Stimulated activated CD4-positive, alpha-beta T cell treated with anti-CD3 and anti-CD28 coated beads, TNF-alpha, amount 100 ng/mL, for 4 hours (primary cell): ENCODE data around the gene PRDM15.

Experiments used
- DNase-seq, 3 experiments: peaks; one replicate each; pipeline ENCODE4 v3.0.0-alpha.2; 2020; ENCODE audit warnings: low read depth in 3 of 3

Gene PRDM15

GRCh38 chr21:41865002-41865777 lies 14.0 kb downstream of the PRDM15 start:
- DNase-seq = no peak

DNA sequence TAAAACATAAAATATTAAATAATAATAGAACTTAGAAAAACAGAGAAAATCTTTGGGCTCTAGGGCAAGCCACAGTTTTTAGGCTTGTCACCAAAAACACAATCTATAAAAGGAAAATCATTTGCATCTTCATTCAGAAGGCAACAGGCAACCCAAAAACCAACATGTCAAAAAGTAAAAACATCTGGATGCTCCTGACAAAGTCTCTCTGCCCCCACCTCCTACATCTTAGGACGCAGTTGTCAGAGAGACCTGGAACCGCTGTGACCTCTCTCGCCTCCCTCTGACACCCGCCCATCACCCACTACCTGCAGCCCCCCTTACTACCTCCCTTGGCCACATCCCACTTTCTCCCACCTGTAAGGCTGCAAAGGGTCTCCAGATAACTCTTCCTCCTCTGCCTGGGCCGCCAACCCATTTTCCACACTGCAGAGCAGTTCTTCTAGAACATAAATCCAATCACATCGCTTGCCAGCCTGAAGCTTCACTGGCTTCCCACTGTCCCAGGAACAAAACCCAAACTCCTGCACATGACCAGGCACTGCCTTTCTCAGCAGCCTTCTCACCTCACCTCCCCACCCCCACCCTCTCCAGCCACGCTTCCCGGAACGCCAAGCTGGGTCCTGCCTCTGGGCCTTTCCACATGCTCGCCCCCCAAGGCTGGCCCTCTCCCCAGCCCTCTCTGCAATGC lies 14.7 kb downstream of the PRDM15 start:
- no peak for DNase-seq

GRCh38 chr21:41863439-41863740 lies 15.8 kb downstream of the PRDM15 start:
- no peak for DNase-seq

DNA sequence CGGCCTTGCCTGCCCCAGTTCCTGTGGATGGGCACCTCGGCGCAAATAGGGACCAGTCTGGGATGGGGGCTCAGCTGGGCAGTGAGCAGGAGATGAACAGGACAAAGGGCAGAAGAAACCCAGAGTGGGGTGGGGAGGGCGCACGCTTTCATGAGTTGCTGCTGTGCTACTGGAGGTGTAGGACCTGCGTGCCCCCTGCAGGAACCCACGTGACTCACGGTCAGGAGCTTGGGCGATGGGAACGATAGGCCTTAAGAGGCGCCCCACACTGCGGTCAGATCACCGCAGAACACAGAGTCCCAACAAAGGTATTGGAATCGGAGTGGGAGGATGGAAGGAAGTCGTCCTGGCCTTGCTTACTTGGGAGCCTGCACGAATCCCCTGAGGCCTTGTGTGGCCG lies 17.2 kb downstream of the PRDM15 start:
- no peak for DNase-seq

DNA sequence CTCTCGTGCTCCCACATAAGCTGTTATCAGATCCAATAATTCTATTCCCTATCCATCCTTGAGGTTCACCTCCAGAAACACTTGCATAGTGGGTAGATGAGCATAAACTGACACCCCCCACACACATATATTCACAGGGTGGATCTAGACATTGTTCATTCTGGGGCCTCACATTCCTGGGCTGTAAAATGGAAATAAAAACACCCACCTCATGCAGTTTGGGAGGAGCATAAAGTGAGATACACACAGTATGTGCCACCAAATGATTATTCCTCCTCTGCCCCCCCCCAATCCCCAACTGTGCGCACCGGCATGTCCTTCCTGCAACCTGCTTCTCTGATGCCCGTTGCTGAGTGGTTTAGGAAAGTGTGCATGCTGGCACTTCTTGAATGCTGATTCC lies 17.9 kb downstream of the PRDM15 start:
- no peak for DNase-seq

DNA sequence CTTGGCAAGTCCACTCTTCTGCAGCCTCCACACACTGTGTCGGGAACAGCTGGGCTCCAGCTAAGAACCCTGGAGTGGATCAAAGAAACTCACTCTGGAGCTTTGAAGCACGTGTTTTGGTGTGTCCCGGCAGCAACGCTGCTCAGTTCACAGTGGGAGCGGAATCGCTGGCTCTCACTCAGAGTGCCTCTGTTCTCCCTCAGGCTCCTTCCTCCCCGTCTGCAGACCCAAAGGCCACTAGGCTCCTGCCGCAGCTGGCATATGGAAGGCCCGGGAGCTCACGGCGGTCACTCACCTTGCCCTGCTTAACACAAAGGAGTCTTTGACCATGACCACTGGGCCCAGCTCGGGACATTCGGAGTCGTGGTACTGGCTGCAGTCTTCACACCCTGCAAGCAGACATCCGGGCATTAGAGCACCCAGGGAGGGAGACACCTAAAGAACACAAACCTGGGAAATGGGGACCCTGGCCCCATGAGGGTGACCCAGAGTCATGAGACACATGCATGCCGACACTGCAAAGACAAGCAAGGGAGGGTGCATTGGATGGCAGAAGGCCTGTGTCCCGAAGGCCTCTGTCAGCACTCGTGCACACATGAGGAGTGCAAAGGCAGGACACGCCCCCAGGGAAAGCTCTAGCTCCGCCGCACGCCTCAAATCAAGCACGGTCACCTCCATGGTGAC lies 19.7 kb downstream of the PRDM15 start:
- DNase-seq = no peak

DNA sequence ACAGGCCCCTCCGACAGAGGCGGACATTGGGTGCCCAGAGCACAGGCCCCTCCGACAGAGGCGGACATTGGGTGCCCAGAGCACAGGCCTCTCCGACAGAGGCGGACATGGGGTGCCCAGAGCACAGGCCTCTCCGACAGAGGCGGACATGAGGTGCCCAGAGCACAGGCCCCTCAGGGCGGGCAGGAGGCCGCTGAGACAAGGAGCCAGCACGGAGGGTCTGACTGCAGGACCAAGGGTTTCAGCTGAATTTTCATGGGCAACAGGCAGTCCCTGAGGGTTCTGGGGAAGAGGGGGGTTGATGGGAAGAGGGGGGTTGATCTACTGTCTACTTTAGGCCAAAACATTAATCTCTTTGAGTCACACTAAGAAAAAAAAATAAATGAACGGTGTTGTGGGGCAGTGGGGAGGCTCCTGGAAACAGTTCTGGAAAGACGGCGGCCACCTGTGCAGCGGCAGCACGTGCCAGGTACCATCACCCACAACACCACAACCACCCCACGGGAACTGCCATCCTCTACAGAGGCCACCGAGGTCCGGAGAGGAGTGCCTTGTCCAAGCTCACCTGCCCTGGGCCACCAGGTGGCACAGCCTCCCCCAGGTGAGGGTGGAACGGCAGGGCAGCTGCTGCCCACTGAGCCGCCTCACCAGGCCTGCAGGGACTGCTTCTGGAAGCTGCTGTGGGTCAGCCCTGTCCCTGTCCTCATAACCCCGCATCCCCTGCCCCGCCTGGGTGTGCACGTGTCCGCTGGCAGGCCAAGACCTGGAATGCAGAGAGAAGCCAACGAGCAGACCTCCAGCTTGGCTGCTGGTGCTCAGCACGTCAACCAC lies 20.5 kb downstream of the PRDM15 start:
- no peak for DNase-seq

DNA sequence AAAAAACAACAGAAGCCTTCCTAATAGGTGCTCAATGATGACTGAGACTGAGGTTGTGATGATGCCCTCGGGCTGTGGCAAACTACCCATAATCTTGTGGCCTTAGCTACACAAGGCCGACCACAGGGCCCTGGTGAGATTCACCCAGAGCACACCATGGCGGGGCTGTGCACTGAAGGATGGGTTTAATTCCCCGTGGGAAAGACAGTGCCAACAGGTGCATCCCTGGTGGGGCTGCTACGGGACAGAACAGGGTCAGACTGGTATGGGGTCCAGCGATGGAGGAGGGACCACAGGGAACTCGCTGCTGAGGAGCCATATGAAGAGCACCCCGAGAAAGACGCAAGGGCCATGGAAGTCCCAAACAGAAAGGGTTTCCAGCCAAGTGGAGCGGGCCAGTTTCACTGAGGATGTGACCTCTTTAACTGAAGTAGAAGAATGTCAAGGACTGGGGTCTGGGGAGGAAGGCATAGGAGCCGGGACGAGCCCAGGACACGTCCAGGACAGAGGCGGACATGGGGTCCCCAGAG lies 21.3 kb downstream of the PRDM15 start:
- DNase-seq = no peak

- DNase-seq = no peak
These were observed 22.6 kb downstream of the PRDM15 start for GRCh38 chr21:41856572-41856971.

DNA sequence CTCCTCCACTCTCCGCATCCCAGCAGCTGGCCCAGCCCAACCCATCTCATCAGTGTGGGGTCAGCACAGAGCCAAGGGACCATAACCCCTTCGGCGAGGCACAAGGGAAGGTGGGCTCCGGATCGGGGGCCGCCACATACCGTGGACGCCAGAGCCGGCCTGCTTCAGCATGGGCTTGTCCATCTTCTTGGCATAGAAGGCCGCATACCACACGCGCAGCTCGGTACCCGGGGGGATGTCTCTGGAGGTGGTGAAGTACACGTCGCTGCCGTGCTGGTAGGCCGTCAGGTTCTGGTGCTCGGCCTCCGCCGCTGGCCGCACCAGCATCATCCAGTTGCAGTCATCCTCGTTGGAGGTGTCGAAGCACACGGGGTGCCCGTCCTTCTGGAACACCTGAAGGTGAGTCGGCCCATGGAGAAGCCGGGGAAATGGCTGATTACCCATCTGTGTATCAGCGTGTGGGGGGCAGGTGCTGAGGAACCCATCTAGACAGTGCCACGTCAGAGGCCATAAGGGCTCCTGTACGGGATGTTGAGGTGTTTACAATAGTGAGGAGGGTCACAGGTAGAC lies 24.6 kb downstream of the PRDM15 start:
- no peak for DNase-seq

GRCh38 chr21:41852929-41853320 lies 26.2 kb downstream of the PRDM15 start:
- no peak for DNase-seq

- no peak for DNase-seq
These were observed 26.8 kb downstream of the PRDM15 start for GRCh38 chr21:41852151-41852928.

DNA sequence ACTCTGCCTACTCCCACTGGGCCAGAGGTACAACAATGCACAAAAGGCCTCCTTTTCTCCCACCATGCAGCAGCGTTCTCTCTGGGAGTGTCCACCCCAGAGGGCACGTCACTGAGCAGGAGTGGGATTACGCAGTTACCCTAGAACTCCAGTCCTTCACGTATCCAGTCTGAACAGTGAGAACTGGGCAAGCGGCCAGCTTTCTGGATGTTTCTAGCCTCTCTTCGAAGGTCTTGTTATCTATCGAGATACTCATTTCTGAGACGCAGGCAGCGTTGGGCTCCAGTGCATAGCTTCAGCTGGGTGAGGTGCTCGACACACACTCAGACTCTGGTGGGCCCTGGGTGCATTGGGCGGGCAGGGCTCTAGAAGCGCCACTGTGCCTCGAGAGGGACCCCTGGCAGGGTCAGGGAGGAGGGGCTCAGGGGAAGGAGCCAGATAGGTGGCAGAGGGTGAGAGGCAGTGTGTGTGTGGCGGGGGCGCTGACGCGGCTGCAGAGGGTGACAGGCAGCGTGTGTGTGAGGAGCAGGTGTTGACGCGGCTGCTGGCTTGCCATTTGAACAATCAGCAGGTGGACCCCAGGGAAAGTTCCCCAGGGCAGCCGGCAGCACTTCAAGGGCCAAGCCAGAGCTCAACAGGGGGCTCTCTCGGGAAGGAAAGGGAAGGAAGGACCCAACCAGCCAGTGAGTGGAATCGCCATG lies 27.9 kb downstream of the PRDM15 start:
- DNase-seq = no peak

DNA sequence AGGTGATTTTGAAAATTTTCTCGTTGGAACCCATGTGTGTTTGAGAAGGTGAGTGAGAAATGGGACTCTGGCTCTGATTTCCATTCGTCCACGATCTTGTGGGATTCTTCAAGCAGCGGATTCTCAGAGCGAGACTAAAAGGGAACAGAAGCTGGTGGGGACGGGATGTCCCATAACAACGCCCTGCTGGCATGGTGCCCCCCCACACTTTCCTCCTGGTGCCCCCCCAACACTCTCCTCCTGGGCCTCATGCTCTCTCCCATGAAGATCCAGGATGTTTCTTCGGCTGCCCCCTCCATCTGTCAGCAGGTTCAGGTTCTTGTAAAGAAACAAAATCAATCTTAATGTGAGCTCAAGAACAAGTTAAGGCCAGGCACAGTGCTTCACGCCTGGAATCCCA lies 29.1 kb downstream of the PRDM15 start:
- DNase-seq = no peak

- no peak for DNase-seq
These were observed 30.1 kb downstream of the PRDM15 start for GRCh38 chr21:41848958-41849580.

DNA sequence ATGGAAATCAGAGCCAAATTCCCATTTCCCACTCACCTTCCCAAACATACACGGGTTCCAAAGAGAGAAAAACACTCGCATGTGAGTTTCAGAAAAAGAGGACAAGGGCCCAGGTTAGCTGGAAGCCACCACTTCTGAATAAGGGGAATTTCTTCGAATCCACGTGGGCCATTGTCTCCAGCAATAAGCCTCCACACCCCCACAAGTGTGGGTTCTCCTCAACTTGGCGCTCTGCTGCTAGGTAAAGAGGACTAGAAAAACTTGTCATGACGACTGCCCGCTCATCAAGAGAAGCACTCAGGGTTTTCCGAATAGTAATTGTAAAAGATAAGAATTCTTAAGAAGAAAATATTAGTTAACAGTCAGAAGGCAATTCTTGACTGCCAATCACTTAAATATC lies 30.6 kb downstream of the PRDM15 start:
- no peak for DNase-seq

DNA sequence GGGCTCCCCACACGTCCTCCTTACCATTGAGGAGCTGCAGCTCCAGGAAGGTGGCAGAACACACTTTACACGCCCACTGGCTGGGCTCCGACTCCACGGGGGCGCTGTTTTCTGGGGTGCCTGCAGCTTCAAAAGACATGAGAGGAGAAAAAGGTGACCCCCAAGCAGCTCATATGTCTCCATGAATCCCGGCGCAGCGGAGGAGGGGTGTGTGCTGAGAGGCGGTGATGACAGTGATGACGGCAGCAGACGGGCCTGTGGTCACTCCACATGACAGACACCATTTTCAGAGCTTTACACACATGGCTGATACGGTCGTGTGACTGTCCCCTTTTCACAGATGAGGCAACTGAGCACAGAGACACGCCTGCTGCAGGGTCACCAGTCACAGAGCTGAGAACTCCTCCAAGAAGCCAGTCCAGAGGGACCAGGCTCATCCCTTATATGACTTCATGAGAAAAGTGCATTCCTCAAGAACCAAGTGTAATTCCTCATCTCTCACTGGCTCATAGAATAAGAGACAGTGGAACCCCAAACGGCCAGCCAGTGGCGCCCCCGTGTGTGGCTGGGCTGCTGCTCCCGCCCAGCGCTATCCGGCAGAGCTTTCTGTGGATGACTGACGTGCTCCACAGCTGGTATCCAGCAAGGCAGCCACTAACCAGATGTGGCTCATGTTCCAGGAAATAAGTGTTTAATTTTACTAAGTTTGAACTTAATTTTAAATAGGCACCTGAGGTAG lies 31.9 kb downstream of the PRDM15 start:
- DNase-seq = no peak

DNA sequence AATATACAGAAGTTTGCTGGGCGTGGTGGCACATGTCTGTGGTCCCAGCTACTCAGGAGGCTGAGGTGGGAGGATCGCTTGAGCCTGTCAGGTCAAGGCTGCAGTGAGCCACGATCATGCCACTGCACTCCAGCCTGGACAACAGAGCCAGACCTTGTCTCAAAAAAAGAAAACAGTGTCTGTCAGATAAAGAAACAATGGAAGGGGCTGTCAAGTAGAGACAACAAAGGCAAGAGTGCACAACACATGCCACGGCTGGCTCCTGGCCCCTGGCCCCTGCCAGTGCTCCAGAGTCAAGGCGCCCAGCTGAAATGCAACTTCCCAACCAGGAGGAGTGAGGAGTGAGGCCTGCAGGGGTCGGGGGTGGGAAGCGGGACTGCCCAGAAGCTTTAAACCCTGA lies 32.6 kb downstream of the PRDM15 start:
- DNase-seq = no peak

GRCh38 chr21:41846033-41846317 lies 33.2 kb downstream of the PRDM15 start:
- DNase-seq = no peak
